ENCODE measurements around the gene PRKCA.
A peak's percentile ranks its signal among the peaks of the same experiment; 100 is the strongest.

PRKCA gene

DNA sequence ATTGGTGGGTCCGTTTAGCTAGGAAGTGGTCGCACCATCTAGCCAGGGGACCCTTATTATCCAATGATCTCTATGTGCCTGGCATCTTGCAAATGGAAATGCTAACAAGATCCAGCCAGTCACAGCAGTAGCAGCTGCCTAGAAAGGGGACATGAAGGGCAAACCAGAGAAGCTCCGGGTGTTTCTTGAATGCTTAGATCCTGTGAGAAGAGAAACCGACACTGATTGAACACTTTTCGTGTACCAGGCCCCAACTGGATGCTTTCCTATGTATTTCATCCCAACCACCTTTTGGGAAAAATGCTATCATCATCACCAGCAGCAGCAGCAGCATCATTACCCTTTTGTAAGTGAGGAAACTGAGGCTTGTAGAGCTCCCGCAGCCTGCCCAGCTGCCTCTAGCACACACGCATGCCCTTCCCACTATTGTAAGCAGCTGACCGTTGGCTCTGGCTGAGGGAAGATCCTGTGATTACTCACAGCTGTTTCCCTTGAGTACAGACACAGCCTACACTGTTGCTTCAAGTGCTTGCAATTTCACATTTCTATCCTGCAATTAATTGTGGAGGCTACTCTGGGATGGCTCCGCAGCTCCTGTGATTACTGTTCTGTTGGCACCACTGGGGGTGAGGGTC lies 351.8 kb downstream of the PRKCA start:
- H3K27ac Mint-ChIP-seq = no peak overlapping the region
- H3K4me3 Mint-ChIP-seq = no peak overlapping the region
- DNase-seq = no peak
- peaks cover 54% of the 10 kb centered on the region for H3K4me1 Mint-ChIP-seq
- H3K9me3 Mint-ChIP-seq = peaks cover 16 to 18% of the 10 kb centered on the region in 2 donors
- ATAC-seq = no peak
- no peaks in the 10 kb centered on the region for H3K27me3 Mint-ChIP-seq

GRCh38 chr17:66654764-66655163 lies 352.4 kb downstream of the PRKCA start:
- H3K4me3 Mint-ChIP-seq = no peak overlapping the region
- peaks cover 18 to 19% of the 10 kb centered on the region in 2 donors for H3K9me3 Mint-ChIP-seq
- peaks cover 57% of the 10 kb centered on the region for H3K4me1 Mint-ChIP-seq
- H3K27me3 Mint-ChIP-seq = no peaks in the 10 kb centered on the region
- ATAC-seq (no peak), DNase-seq (no peak)
- H3K27ac Mint-ChIP-seq = peak overlapping the region in 1 of 2 donors; percentile 34

DNA sequence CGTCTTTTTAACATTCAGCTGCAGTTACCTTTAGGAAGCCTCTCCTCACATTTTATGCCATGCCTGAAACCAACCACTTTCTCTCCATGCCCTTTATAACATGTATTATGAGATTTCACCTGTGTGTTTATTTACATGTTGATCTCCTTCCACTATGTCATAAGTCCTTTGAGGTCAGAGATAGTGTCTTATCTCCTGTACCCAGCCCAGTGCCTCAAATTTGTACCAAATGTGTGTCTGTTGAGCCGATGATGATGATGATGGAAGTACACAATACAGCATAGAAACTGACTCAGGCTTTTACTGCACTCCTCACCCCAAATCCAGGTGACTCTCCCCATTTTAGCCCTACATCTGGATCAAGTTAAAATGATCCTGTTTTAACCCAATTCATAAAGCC lies 353.0 kb downstream of the PRKCA start:
- H3K27me3 Mint-ChIP-seq = no peaks in the 10 kb centered on the region
- no peak for ATAC-seq
- H3K9me3 Mint-ChIP-seq = peaks cover 18 to 20% of the 10 kb centered on the region in 2 donors
- peak overlapping the region; percentile 6 to 7 for H3K4me3 Mint-ChIP-seq
- peaks cover 61% of the 10 kb centered on the region for H3K4me1 Mint-ChIP-seq
- peak overlapping the region; percentile 57 to 64 for H3K27ac Mint-ChIP-seq
- no peak for DNase-seq

DNA sequence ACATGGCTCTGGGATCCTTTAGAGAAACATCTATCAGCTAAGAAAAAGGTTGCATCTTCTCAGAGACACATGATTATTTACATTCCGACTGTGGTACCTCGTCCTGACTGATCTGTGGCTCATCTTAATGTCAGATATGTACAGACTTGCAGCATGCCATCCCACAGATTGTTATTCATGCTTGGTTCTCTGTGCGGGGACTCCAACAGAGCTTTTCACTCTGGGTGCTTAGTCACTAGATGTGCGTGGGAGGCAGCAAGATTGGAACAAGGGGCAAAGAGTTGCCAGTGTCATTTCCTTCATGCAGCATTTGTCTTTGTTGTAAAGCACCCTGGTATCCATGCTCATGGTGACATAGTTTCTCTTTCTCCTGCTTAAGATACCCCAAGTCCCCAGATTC lies 353.4 kb downstream of the PRKCA start:
- ATAC-seq = peak; percentile 81
- H3K9me3 Mint-ChIP-seq = peaks cover 18 to 20% of the 10 kb centered on the region in 2 donors
- peak overlapping the region in 1 of 2 donors; percentile 6 for H3K4me3 Mint-ChIP-seq
- H3K4me1 Mint-ChIP-seq = peaks cover 57% of the 10 kb centered on the region
- DNase-seq = peak in 1 of 2 donors; percentile 42
- H3K27me3 Mint-ChIP-seq = no peaks in the 10 kb centered on the region
- peak overlapping the region; percentile 57 to 64 for H3K27ac Mint-ChIP-seq

DNA sequence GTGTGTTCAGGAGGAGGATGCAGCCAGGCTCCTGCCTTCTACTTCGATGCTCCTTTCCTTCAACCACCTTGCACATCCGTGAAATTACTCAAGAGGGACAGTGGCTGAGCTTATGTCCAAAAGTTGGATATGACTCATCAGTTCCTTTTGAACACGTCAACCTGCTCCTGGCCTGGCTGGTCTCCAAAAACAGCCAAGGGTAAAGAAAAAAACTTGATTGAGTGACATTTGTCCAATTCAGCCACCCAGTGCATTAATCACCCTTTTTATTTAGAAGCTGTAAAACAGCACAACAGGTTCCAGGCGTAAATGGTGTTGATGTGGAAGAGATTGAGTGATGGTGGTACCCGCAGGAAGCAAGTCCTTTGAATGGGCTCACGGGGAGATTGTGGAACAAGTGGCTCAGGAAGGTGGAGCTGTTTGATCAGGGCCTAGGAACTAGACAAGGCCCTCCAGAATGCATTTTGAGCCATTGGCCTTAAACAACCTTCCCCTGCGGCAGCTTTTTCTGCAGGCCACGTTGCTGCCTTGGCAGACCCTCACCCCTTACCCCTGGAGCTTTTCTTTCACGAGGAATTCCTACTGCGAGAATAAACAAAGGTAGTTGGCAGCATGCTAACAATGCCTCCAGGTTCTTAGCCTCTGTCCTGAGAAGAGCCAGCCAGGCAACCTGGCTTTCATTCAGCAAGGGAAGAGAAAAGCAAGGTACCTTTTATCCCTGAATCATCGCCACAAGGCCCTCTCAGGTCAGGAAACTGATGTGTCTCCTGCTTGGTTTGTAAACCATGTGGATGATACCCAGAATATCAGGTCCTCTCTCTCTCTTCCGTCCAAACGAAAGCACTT lies 359.2 kb downstream of the PRKCA start:
- peaks cover 64% of the 10 kb centered on the region for H3K4me1 Mint-ChIP-seq
- peak overlapping the region in 1 of 2 donors; percentile 72 for H3K27ac Mint-ChIP-seq
- H3K27me3 Mint-ChIP-seq = no peaks in the 10 kb centered on the region
- H3K4me3 Mint-ChIP-seq = no peak overlapping the region
- ATAC-seq (peak; percentile 28), DNase-seq (no peak)
- peaks cover 15 to 18% of the 10 kb centered on the region in 2 donors for H3K9me3 Mint-ChIP-seq

DNA sequence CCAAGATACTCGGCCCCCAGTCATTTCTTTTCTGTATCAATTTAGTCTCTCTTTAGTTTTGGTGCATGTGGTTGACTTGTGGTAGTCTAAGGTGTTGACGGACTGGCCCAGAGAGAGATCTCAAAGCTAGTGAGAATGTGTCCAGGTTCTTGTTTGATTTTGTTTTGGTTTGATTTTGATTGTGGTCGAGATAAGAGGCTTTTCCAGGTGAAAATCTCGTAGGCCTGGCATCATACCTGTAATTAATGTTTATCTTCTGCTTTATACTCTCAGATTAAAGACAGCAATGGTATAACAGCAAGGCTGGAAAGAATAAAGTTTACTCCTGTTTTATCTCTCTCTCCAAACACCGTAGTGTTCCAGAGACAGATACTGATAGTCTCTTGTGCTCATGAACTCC lies 360.1 kb downstream of the PRKCA start:
- Mint-ChIP-seq H3K27me3 (no peaks in the 10 kb centered on the region), H3K9me3 (peaks cover 9 to 13% of the 10 kb centered on the region in 2 donors), H3K4me3 (no peak overlapping the region), H3K27ac (no peak overlapping the region), H3K4me1 (peaks cover 73% of the 10 kb centered on the region)
- DNase-seq (no peak), ATAC-seq (no peak)

GRCh38 chr17:66663041-66663606 lies 360.7 kb downstream of the PRKCA start:
- Mint-ChIP-seq H3K27me3 (no peaks in the 10 kb centered on the region), H3K9me3 (peaks cover 4 to 6% of the 10 kb centered on the region in 2 donors), H3K27ac (peak overlapping the region in 1 of 2 donors; percentile 15), H3K4me3 (no peak overlapping the region), H3K4me1 (peaks cover 79% of the 10 kb centered on the region)
- ATAC-seq (no peak), DNase-seq (no peak)

GRCh38 chr17:66664336-66664735 lies 361.9 kb downstream of the PRKCA start:
- Mint-ChIP-seq H3K27ac (peak overlapping the region in 1 of 2 donors; percentile 77), H3K4me3 (no peak overlapping the region), H3K9me3 (peaks cover 0 to 4% of the 10 kb centered on the region in 2 donors), H3K27me3 (no peaks in the 10 kb centered on the region), H3K4me1 (peaks cover 90% of the 10 kb centered on the region)
- DNase-seq = no peak
- no peak for ATAC-seq

DNA sequence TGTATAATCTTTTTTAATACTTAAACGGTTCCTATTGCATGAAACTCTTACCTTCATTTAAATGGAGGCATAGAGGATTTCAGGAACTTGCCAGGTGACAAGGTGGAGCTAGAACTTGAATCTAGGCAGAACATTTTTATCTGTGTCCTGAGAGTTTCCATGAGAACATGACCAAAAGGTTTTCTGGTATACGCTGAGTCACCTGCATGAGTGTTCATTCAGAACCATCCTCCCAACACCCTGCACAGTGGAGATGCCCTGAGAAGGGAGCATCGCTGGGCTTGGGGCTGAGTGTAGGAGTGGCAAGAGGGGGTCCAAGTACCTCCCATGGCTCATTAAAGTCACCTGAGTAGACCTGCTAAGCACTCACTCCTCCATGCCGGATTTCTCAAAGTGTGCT lies 362.8 kb downstream of the PRKCA start:
- Mint-ChIP-seq H3K27me3 (no peaks in the 10 kb centered on the region), H3K9me3 (no peaks in the 10 kb centered on the region), H3K4me1 (peaks cover 89% of the 10 kb centered on the region), H3K27ac (no peak overlapping the region), H3K4me3 (no peak overlapping the region)
- no peak for DNase-seq
- ATAC-seq = no peak

DNA sequence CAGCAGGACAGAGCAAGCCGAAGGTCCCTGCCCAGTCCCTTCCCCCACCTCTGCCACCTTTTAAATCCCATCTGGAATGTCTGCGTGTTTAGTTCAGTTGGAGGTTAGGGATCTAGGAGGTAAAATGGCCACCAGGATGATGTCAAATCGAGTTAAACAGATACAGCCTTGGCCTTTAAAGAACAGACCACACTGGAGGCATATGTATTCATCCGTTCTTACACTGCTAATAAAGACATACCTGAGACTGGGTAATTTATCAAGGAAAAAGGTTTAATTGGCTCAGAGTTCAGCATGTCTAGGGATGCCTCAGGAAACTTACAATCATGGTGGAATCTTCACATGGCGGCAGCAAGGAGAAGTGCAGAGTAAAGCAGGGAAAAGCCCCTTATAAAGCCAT lies 364.7 kb downstream of the PRKCA start:
- peak; percentile 54 for ATAC-seq
- Mint-ChIP-seq H3K4me1 (peaks cover 90% of the 10 kb centered on the region), H3K27ac (peak overlapping the region; percentile 49 to 87), H3K9me3 (no peaks in the 10 kb centered on the region), H3K4me3 (peak overlapping the region; percentile 64 to 80), H3K27me3 (no peaks in the 10 kb centered on the region)
- DNase-seq = no peak

- H3K9me3 Mint-ChIP-seq = no peaks in the 10 kb centered on the region
- peak overlapping the region; percentile 64 to 80 for H3K4me3 Mint-ChIP-seq
- peak; percentile 98 for ATAC-seq
- peak overlapping the region; percentile 49 to 87 for H3K27ac Mint-ChIP-seq
- H3K27me3 Mint-ChIP-seq = no peaks in the 10 kb centered on the region
- peaks cover 90% of the 10 kb centered on the region for H3K4me1 Mint-ChIP-seq
- DNase-seq = peak; percentile 66 to 86
These were observed 365.1 kb downstream of the PRKCA start for GRCh38 chr17:66667491-66668030.

GRCh38 chr17:66670206-66670605 lies 367.8 kb downstream of the PRKCA start:
- Mint-ChIP-seq H3K4me1 (peaks cover 86% of the 10 kb centered on the region), H3K27me3 (no peaks in the 10 kb centered on the region)

GRCh38 chr17:66671156-66671555 lies 368.7 kb downstream of the PRKCA start:
- H3K4me3 Mint-ChIP-seq = no peak overlapping the region
- peak overlapping the region in 1 of 2 donors; percentile 42 for H3K27ac Mint-ChIP-seq

More at GRCh38 chr17:66670206-66670605, 367.8 kb downstream of the PRKCA start:
- no peak overlapping the region for H3K4me3 Mint-ChIP-seq
- ATAC-seq = no peak
- H3K9me3 Mint-ChIP-seq = no peaks in the 10 kb centered on the region
- H3K27ac Mint-ChIP-seq = no peak overlapping the region
- DNase-seq = no peak

GRCh38 chr17:66673668-66674276 lies 371.4 kb downstream of the PRKCA start:
- Mint-ChIP-seq H3K9me3 (peaks cover 0 to 8% of the 10 kb centered on the region in 2 donors), H3K4me1 (peaks cover 81% of the 10 kb centered on the region), H3K27me3 (no peaks in the 10 kb centered on the region), H3K27ac (peak overlapping the region; percentile 88 to 89), H3K4me3 (peak overlapping the region; percentile 56 to 65)
- DNase-seq = peak; percentile 38 to 55
- ATAC-seq = peak; percentile 92

More at GRCh38 chr17:66671156-66671555, 368.7 kb downstream of the PRKCA start:
- Mint-ChIP-seq H3K4me1 (peaks cover 86% of the 10 kb centered on the region), H3K27me3 (no peaks in the 10 kb centered on the region), H3K9me3 (no peaks in the 10 kb centered on the region)
- no peak for ATAC-seq
- no peak for DNase-seq

Data from stimulated activated naive CD8-positive, alpha-beta T cell treated with anti-CD3 and anti-CD28 coated beads, Interleukin-15, amount 100 ng/mL, for 72 hours (primary cell).